ENCODE data around the gene SCNN1B.

SCNN1B gene

GRCh38 chr16:23270654-23271053, 31.4 kb upstream of the SCNN1B start:
- Histone ChIP-seq H3K9me3 (ENCODE audit: control insufficient read depth, insufficient read depth, low read length) (no peaks in the 10 kb centered on the region), H3K27me3 (ENCODE audit: control insufficient read depth, insufficient read depth, low read length) (no peaks in the 10 kb centered on the region), H3K9ac (ENCODE audit: low read depth, low read length) (no peak overlapping the region), H3K36me3 (ENCODE audit: control insufficient read depth, insufficient read depth, low read length) (no peaks in the 10 kb centered on the region), H3K4me1 (ENCODE audit: control insufficient read depth, insufficient read depth, low read length) (no peaks in the 10 kb centered on the region), H3K4me3 (ENCODE audit: low read depth, low read length) (no peak overlapping the region)

GRCh38 chr16:23274968-23275367, 27.1 kb upstream of the SCNN1B start:
- H3K9me3 ChIP-seq (ENCODE audit: control insufficient read depth, insufficient read depth, low read length): no peaks in the 10 kb centered on the region
- H3K9ac ChIP-seq (ENCODE audit: low read depth, low read length): no peak overlapping the region
- no peaks in the 10 kb centered on the region for H3K36me3 ChIP-seq (ENCODE audit: control insufficient read depth, insufficient read depth, low read length)
- no peak overlapping the region for H3K4me3 ChIP-seq (ENCODE audit: low read depth, low read length)
- H3K27me3 ChIP-seq (ENCODE audit: control insufficient read depth, insufficient read depth, low read length): no peaks in the 10 kb centered on the region
- H3K4me1 ChIP-seq (ENCODE audit: control insufficient read depth, insufficient read depth, low read length): peaks cover 4% of the 10 kb centered on the region

DNA sequence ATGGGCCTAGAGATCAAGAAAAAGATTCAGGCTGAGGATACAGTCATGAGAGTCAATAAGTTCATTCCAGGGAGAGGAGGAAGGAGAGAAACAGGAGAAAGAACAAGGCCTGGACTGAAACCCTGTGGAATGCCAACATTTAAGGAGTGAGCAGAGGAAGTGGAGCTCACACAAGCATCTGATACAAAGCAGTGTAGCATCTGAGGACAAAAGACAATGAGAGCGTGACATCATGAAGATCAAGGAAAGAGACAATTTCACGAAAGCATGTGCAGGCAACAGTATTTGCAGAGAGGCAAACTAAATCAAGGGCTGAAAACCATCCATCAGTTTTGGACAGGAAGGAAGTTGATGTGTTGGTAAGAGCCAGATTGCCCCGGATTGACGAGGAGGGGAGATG, 25.3 kb upstream of the SCNN1B start:
- Histone ChIP-seq H3K4me3 (ENCODE audit: low read depth, low read length) (no peak overlapping the region), H3K27me3 (ENCODE audit: control insufficient read depth, insufficient read depth, low read length) (no peaks in the 10 kb centered on the region), H3K9ac (ENCODE audit: low read depth, low read length) (no peak overlapping the region), H3K36me3 (ENCODE audit: control insufficient read depth, insufficient read depth, low read length) (no peaks in the 10 kb centered on the region), H3K4me1 (ENCODE audit: control insufficient read depth, insufficient read depth, low read length) (peaks cover 9% of the 10 kb centered on the region), H3K9me3 (ENCODE audit: control insufficient read depth, insufficient read depth, low read length) (no peaks in the 10 kb centered on the region)

DNA sequence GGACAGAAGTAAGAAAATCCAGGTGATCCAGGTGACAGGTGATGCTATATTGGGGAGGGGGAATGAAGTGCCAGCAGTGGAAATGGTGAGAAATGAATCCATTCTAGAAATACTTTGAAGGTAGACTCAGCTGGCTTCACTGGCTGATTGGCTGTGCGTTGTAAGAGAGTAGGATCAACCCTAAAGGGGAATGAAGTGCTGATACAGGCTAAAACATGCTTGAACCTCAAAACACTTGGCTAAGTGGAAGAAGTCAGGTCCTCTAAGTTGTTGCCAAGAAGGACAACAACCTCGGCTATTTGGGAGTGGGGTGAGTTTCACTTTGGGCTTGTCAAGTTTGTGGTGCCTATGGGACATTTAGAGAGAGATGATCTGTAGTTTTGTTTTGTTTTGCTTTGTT, 24.1 kb upstream of the SCNN1B start:
- Histone ChIP-seq H3K9ac (ENCODE audit: low read depth, low read length) (no peak overlapping the region), H3K4me3 (ENCODE audit: low read depth, low read length) (no peak overlapping the region), H3K27me3 (ENCODE audit: control insufficient read depth, insufficient read depth, low read length) (no peaks in the 10 kb centered on the region), H3K36me3 (ENCODE audit: control insufficient read depth, insufficient read depth, low read length) (no peaks in the 10 kb centered on the region), H3K4me1 (ENCODE audit: control insufficient read depth, insufficient read depth, low read length) (peaks cover 9% of the 10 kb centered on the region), H3K9me3 (ENCODE audit: control insufficient read depth, insufficient read depth, low read length) (no peaks in the 10 kb centered on the region)

GRCh38 chr16:23279721-23280153, 22.4 kb upstream of the SCNN1B start:
- Histone ChIP-seq H3K27me3 (ENCODE audit: control insufficient read depth, insufficient read depth, low read length) (no peaks in the 10 kb centered on the region), H3K4me1 (ENCODE audit: control insufficient read depth, insufficient read depth, low read length) (peaks cover 9% of the 10 kb centered on the region), H3K9me3 (ENCODE audit: control insufficient read depth, insufficient read depth, low read length) (no peaks in the 10 kb centered on the region), H3K4me3 (ENCODE audit: low read depth, low read length) (no peak overlapping the region), H3K36me3 (ENCODE audit: control insufficient read depth, insufficient read depth, low read length) (no peaks in the 10 kb centered on the region), H3K9ac (ENCODE audit: low read depth, low read length) (peak overlapping the region; percentile 58)

DNA sequence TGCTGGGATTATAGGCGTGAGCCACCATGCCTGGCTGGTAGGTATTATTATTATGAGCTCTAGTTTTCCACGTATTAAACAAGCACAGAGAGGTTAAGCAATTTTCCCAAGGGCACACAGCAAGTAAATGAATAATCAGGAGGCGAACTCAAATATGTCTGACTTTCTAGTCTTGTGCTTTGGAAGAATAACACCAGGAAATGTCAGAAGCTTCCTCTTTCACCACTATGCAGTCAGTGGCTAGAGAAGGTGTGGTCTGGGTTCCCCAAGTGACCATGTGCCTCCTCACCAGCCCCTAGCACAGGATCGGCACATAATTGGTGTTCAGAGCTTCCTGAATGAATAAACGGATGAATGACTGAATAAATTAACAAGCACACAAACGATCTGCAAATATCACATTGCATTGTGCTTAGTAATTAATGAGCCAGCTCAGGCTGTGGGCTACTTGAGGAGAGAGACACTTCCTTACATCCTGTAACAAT, 21.6 kb upstream of the SCNN1B start:
- H3K4me1 ChIP-seq (ENCODE audit: control insufficient read depth, insufficient read depth, low read length): peaks cover 9% of the 10 kb centered on the region
- H3K27me3 ChIP-seq (ENCODE audit: control insufficient read depth, insufficient read depth, low read length): no peaks in the 10 kb centered on the region
- H3K9ac ChIP-seq (ENCODE audit: low read depth, low read length): no peak overlapping the region
- no peak overlapping the region for H3K4me3 ChIP-seq (ENCODE audit: low read depth, low read length)
- no peaks in the 10 kb centered on the region for H3K36me3 ChIP-seq (ENCODE audit: control insufficient read depth, insufficient read depth, low read length)
- no peaks in the 10 kb centered on the region for H3K9me3 ChIP-seq (ENCODE audit: control insufficient read depth, insufficient read depth, low read length)

DNA sequence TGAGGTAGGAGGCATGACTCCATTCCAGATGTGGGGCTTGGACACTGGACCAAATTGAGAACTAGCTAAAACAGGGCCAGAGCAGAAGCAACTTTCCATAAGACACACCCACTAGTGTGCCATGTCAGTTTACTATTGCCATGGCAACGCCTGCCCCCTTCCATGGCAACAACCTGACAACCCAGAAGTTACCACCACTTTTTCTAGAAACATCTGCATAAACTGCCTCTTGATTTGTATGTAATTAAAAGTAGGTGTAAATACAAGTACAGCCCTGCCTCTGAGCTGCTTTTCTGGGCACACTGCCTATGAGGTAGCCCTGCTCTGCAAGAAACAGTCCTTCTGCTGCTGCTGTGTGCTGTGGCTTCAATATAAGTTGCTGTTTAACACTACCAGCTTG, 19.5 kb upstream of the SCNN1B start:
- H3K4me1 ChIP-seq (ENCODE audit: control insufficient read depth, insufficient read depth, low read length): peaks cover 9% of the 10 kb centered on the region
- H3K9me3 ChIP-seq (ENCODE audit: control insufficient read depth, insufficient read depth, low read length): no peaks in the 10 kb centered on the region
- H3K27me3 ChIP-seq (ENCODE audit: control insufficient read depth, insufficient read depth, low read length): no peaks in the 10 kb centered on the region
- no peaks in the 10 kb centered on the region for H3K36me3 ChIP-seq (ENCODE audit: control insufficient read depth, insufficient read depth, low read length)
- H3K4me3 ChIP-seq (ENCODE audit: low read depth, low read length): no peak overlapping the region
- no peak overlapping the region for H3K9ac ChIP-seq (ENCODE audit: low read depth, low read length)

- Histone ChIP-seq H3K9me3 (ENCODE audit: control insufficient read depth, insufficient read depth, low read length) (no peaks in the 10 kb centered on the region), H3K27me3 (ENCODE audit: control insufficient read depth, insufficient read depth, low read length) (no peaks in the 10 kb centered on the region), H3K36me3 (ENCODE audit: control insufficient read depth, insufficient read depth, low read length) (no peaks in the 10 kb centered on the region), H3K4me1 (ENCODE audit: control insufficient read depth, insufficient read depth, low read length) (peaks cover 9% of the 10 kb centered on the region), H3K9ac (ENCODE audit: low read depth, low read length) (no peak overlapping the region), H3K4me3 (ENCODE audit: low read depth, low read length) (no peak overlapping the region)
These were observed 18.5 kb upstream of the SCNN1B start for GRCh38 chr16:23283571-23283970.

GRCh38 chr16:23284584-23284983, 17.5 kb upstream of the SCNN1B start:
- Histone ChIP-seq H3K9me3 (ENCODE audit: control insufficient read depth, insufficient read depth, low read length) (no peaks in the 10 kb centered on the region), H3K27me3 (ENCODE audit: control insufficient read depth, insufficient read depth, low read length) (no peaks in the 10 kb centered on the region), H3K4me1 (ENCODE audit: control insufficient read depth, insufficient read depth, low read length) (peaks cover 5% of the 10 kb centered on the region), H3K36me3 (ENCODE audit: control insufficient read depth, insufficient read depth, low read length) (no peaks in the 10 kb centered on the region), H3K9ac (ENCODE audit: low read depth, low read length) (no peak overlapping the region), H3K4me3 (ENCODE audit: low read depth, low read length) (no peak overlapping the region)

DNA sequence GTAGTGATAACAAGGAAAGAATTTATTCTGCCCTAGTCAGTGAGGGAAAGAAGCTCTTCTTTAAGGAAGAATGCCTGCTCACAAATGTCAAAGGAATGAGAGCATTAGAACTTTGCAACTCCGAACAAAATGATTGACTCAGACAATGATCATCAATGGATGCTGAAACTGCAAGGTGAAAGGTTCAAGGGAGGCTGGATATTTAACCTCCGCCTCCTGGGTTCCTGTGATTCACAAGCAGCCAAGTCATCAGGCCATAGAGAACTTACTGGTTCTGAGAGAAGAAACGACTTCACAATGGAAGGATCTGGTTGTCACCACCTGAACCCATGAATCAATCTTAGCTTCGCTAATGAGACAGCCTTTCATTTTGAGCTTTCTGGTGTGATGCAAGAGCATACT, 16.0 kb upstream of the SCNN1B start:
- Histone ChIP-seq H3K4me1 (ENCODE audit: control insufficient read depth, insufficient read depth, low read length) (no peaks in the 10 kb centered on the region), H3K4me3 (ENCODE audit: low read depth, low read length) (no peak overlapping the region), H3K9me3 (ENCODE audit: control insufficient read depth, insufficient read depth, low read length) (no peaks in the 10 kb centered on the region), H3K9ac (ENCODE audit: low read depth, low read length) (no peak overlapping the region), H3K36me3 (ENCODE audit: control insufficient read depth, insufficient read depth, low read length) (no peaks in the 10 kb centered on the region), H3K27me3 (ENCODE audit: control insufficient read depth, insufficient read depth, low read length) (no peaks in the 10 kb centered on the region)

- Histone ChIP-seq H3K4me3 (ENCODE audit: low read depth, low read length) (no peak overlapping the region), H3K36me3 (ENCODE audit: control insufficient read depth, insufficient read depth, low read length) (no peaks in the 10 kb centered on the region), H3K27me3 (ENCODE audit: control insufficient read depth, insufficient read depth, low read length) (no peaks in the 10 kb centered on the region), H3K9ac (ENCODE audit: low read depth, low read length) (no peak overlapping the region), H3K4me1 (ENCODE audit: control insufficient read depth, insufficient read depth, low read length) (no peaks in the 10 kb centered on the region), H3K9me3 (ENCODE audit: control insufficient read depth, insufficient read depth, low read length) (no peaks in the 10 kb centered on the region)
These were observed 13.9 kb upstream of the SCNN1B start for GRCh38 chr16:23288209-23288608.

- no peaks in the 10 kb centered on the region for H3K27me3 ChIP-seq (ENCODE audit: control insufficient read depth, insufficient read depth, low read length)
- H3K9ac ChIP-seq (ENCODE audit: low read depth, low read length): no peak overlapping the region
- H3K4me1 ChIP-seq (ENCODE audit: control insufficient read depth, insufficient read depth, low read length): no peaks in the 10 kb centered on the region
- no peaks in the 10 kb centered on the region for H3K36me3 ChIP-seq (ENCODE audit: control insufficient read depth, insufficient read depth, low read length)
- no peaks in the 10 kb centered on the region for H3K9me3 ChIP-seq (ENCODE audit: control insufficient read depth, insufficient read depth, low read length)
- no peak overlapping the region for H3K4me3 ChIP-seq (ENCODE audit: low read depth, low read length)
These were observed 13.2 kb upstream of the SCNN1B start for GRCh38 chr16:23288726-23289512.

Data from iPS-15b (cell line).